H1 (cell line): ENCODE measurements around the gene GDF15. TPM values are rescaled to one million over a fixed set of nuclear protein-coding genes. Genes with fewer than 3 reads are reported as not detected.

Experiments
- CTCF ChIA-PET: fragments of 300-600 bp; sonication (Branson Sonifier 250); formaldehyde crosslinking; loops from one replicate; lab custom pipeline; 2021; ENCODE audit not compliant: partially characterized antibody; lab: Charles Lee
- POLR2A ChIA-PET: fragments of 300-600 bp; sonication (Branson Sonifier 250); formaldehyde crosslinking; loops from one replicate; lab custom pipeline; 2021; ENCODE audit warnings: inconsistent platforms; ENCODE audit not compliant: partially characterized antibody; lab: Charles Lee
- DNase-seq, 2 experiments: peaks; one replicate each; pipeline versions ENCODE4 v3.0.0 to v3.0.0-alpha.2; 2010 to 2022; ENCODE audit warnings: low spot score in 2 of 2, low read depth in 1 of 2, mixed read lengths in 1 of 2
- FAIRE-seq: peaks from 2 replicates; lab custom pipeline; 2011; peaks lifted over from hg19 to GRCh38; lab: Jason Lieb, UNC
- H2AFZ ChIP-seq: 2 replicates; pipeline ENCODE4 v1.8.1; 2012; ENCODE audit warnings: low read length, inconsistent platforms
- H2AK5ac ChIP-seq: 2 replicates; pipeline ENCODE4 v1.6.1; 2013; ENCODE audit warnings: low read depth, low read length
- H2BK120ac ChIP-seq: replicated peaks from 2 replicates; pipeline ENCODE3; 2013; ENCODE audit warnings: low read depth, low read length, inconsistent platforms
- H2BK12ac ChIP-seq: 2 replicates; pipeline ENCODE4 v1.6.1; 2013; ENCODE audit warnings: low read depth, low read length
- H2BK15ac ChIP-seq: 2 replicates; pipeline ENCODE4 v1.6.1; 2013; ENCODE audit warnings: low read length
- H2BK20ac ChIP-seq: 2 replicates; pipeline ENCODE4 v1.6.1; 2013; ENCODE audit warnings: low read length
- H2BK5ac ChIP-seq: 2 replicates; pipeline ENCODE4 v1.6.1; 2013; ENCODE audit warnings: low read depth, low read length
- H3K14ac ChIP-seq: 2 replicates; pipeline ENCODE4 v1.6.1; 2013; ENCODE audit warnings: inconsistent platforms; ENCODE audit not compliant: insufficient read length
- H3K18ac ChIP-seq: 2 replicates; pipeline ENCODE4 v1.6.1; 2013; ENCODE audit warnings: low read length; ENCODE audit errors: extremely low read depth
- H3K23ac ChIP-seq: 2 replicates; pipeline ENCODE4 v1.6.1; 2013; ENCODE audit warnings: inconsistent platforms; ENCODE audit not compliant: insufficient read length
- H3K23me2 ChIP-seq: 2 replicates; pipeline ENCODE4 v1.6.1; 2013; ENCODE audit warnings: low read depth, low read length
- H3K27ac ChIP-seq: 2 replicates; pipeline ENCODE4 v1.6.1; 2011; ENCODE audit warnings: low read depth, low read length, inconsistent platforms
- H3K27me3 ChIP-seq, 4 experiments: replicated peaks in 1 of 4; 1 replicate in 1 of 4; 2 replicates in 3 of 4; pipeline versions ENCODE4 v1.6.1 to v1.8.1; 2011 to 2013; ENCODE audit warnings: low read length in 3 of 4, mild to moderate bottlenecking in 3 of 4, inconsistent platforms in 2 of 4, mixed read lengths in 2 of 4, moderate library complexity in 1 of 4; ENCODE audit not compliant: control insufficient read depth in 3 of 4, insufficient read depth in 3 of 4; ENCODE audit errors: extremely low read depth in 1 of 4
- H3K36me3 ChIP-seq, 4 experiments: 2 replicates each; pipeline versions ENCODE4 v1.6.1 to v1.8.1; 2011 to 2013; ENCODE audit warnings: mild to moderate bottlenecking in 4 of 4, low read length in 3 of 4, moderate library complexity in 2 of 4, control low read depth in 1 of 4, inconsistent platforms in 1 of 4; ENCODE audit not compliant: insufficient read depth in 4 of 4, control insufficient read depth in 2 of 4
- H3K4ac ChIP-seq: replicated peaks from 2 replicates; pipeline ENCODE3; 2013; ENCODE audit warnings: low read length, low read depth, mixed read lengths, inconsistent platforms; ENCODE audit not compliant: insufficient read length
- H3K4me1 ChIP-seq, 4 experiments: replicated peaks in 1 of 4; 1 replicate in 1 of 4; 2 replicates in 3 of 4; pipeline versions ENCODE4 v1.6.1 to v1.8.1; 2011 to 2013; ENCODE audit warnings: low read length in 3 of 4, inconsistent platforms in 2 of 4, mixed read lengths in 1 of 4; ENCODE audit not compliant: insufficient read depth in 4 of 4, control insufficient read depth in 3 of 4
- H3K4me2 ChIP-seq, 2 experiments: 2 replicates each; pipeline versions ENCODE4 v1.6.1 to v1.8.1; 2011 to 2013; ENCODE audit warnings: low read depth in 2 of 2, low read length in 2 of 2, control low read depth in 1 of 2, inconsistent platforms in 1 of 2, mild to moderate bottlenecking in 1 of 2; ENCODE audit not compliant: insufficient read depth in 1 of 2
- H3K4me3 ChIP-seq, 4 experiments: fragments of 200-600, 300-600 bp in 1 of 4; sonication (generic), shearing (Covaris generic), sonication (Bioruptor Twin) in 1 of 4; 2 replicates each; pipeline versions ENCODE4 v1.5.1 to v1.8.1; 2011 to 2016; ENCODE audit warnings: low read length in 4 of 4, low read depth in 3 of 4, control low read depth in 2 of 4, inconsistent platforms in 2 of 4, mild to moderate bottlenecking in 2 of 4, mixed read lengths in 1 of 4, moderate library complexity in 1 of 4; ENCODE audit not compliant: insufficient read depth in 2 of 4; ENCODE audit errors: extremely low read depth in 1 of 4
- H3K56ac ChIP-seq: replicated peaks from 2 replicates; pipeline ENCODE3; 2013; ENCODE audit warnings: low read depth, mild to moderate bottlenecking, mixed read lengths, low read length, inconsistent platforms; ENCODE audit not compliant: insufficient read length
- H3K79me1 ChIP-seq: 2 replicates; pipeline ENCODE4 v1.6.1; 2013; ENCODE audit warnings: low read depth, low read length, control low read depth
- H3K79me2 ChIP-seq, 2 experiments: 2 replicates each; pipeline versions ENCODE4 v1.6.1 to v1.8.1; 2012 to 2013; ENCODE audit warnings: low read length in 2 of 2, mild to moderate bottlenecking in 2 of 2, inconsistent platforms in 1 of 2; ENCODE audit not compliant: insufficient read depth in 2 of 2, control insufficient read depth in 1 of 2
- H3K9ac ChIP-seq, 4 experiments: replicated peaks in 1 of 4; 1 replicate in 1 of 4; 2 replicates in 3 of 4; pipeline versions ENCODE4 v1.6.1 to v1.8.1; 2011 to 2013; ENCODE audit warnings: low read depth in 3 of 4, low read length in 3 of 4, control low read depth in 2 of 4, mild to moderate bottlenecking in 2 of 4, moderate library complexity in 2 of 4, inconsistent platforms in 1 of 4; ENCODE audit errors: extremely low read depth in 1 of 4
- H3K9me3 ChIP-seq, 2 experiments: 2 replicates each; pipeline versions ENCODE4 v1.6.1 to v1.8.1; 2012 to 2013; ENCODE audit warnings: mild to moderate bottlenecking in 2 of 2, moderate library complexity in 2 of 2, control low read depth in 1 of 2, inconsistent platforms in 1 of 2, low read depth in 1 of 2, low read length in 1 of 2, mixed read lengths in 1 of 2; ENCODE audit not compliant: insufficient read depth in 2 of 2
- H4K20me1 ChIP-seq, 2 experiments: replicated peaks in 1 of 2; 2 replicates each; pipeline versions ENCODE3 to v1.8.1; 2011 to 2013; ENCODE audit warnings: inconsistent platforms in 2 of 2, low read length in 2 of 2, mild to moderate bottlenecking in 1 of 2; ENCODE audit not compliant: insufficient read depth in 2 of 2, control insufficient read depth in 1 of 2
- H4K5ac ChIP-seq: 2 replicates; pipeline ENCODE4 v1.6.1; 2013; ENCODE audit warnings: low read length, low read depth, mixed read lengths, inconsistent platforms; ENCODE audit not compliant: insufficient read length
- H4K8ac ChIP-seq: 2 replicates; pipeline ENCODE4 v1.8.0; 2013; ENCODE audit warnings: mild to moderate bottlenecking, moderate library complexity, low read length, inconsistent platforms; ENCODE audit not compliant: insufficient read depth; ENCODE audit errors: extremely low read depth
- H4K91ac ChIP-seq: replicated peaks from 2 replicates; pipeline ENCODE3; 2013; ENCODE audit warnings: low read length, mixed read lengths, inconsistent platforms; ENCODE audit not compliant: insufficient read length
- ATF3 ChIP-seq: IDR thresholded peaks from 2 replicates; pipeline ENCODE4 v1.6.1; 2011; ENCODE audit warnings: low read depth, mild to moderate bottlenecking, low read length; ENCODE audit not compliant: insufficient read depth
- BCL11A ChIP-seq, 2 experiments: IDR thresholded peaks; one replicate each; pipeline ENCODE4 v1.6.1; 2011; ENCODE audit warnings: low read depth in 2 of 2, low read length in 2 of 2, mild to moderate bottlenecking in 2 of 2
- CHD2 ChIP-seq: IDR thresholded peaks from 2 replicates; pipeline ENCODE4 v1.6.1; 2012; ENCODE audit warnings: low read length, improper control_type of control experiment
- GABPA ChIP-seq: IDR thresholded peaks from 2 replicates; pipeline ENCODE4 v1.6.1; 2011; ENCODE audit warnings: mild to moderate bottlenecking, low read length, moderate library complexity, borderline replicate concordance; ENCODE audit not compliant: insufficient read depth
- JUN ChIP-seq: IDR thresholded peaks from 2 replicates; pipeline ENCODE4 v1.6.1; 2011; ENCODE audit warnings: low read depth, mild to moderate bottlenecking, improper control_type of control experiment, low read length
- KDM4A ChIP-seq: IDR thresholded peaks from one replicate; pipeline ENCODE4 v1.7.1; 2012; ENCODE audit warnings: low read depth, mild to moderate bottlenecking, moderate library complexity, low read length, inconsistent platforms; ENCODE audit not compliant: severe bottlenecking
- SP2 ChIP-seq: IDR thresholded peaks from 2 replicates; pipeline ENCODE4 v1.6.1; 2012; ENCODE audit warnings: mild to moderate bottlenecking, low read length, inconsistent platforms
- SP4 ChIP-seq: IDR thresholded peaks from 2 replicates; pipeline ENCODE4 v1.6.1; 2012; ENCODE audit warnings: low read length, inconsistent platforms
- SRF ChIP-seq: IDR thresholded peaks from 2 replicates; pipeline ENCODE4 v1.6.1; 2011; ENCODE audit warnings: mild to moderate bottlenecking, low read depth, low read length, moderate library complexity
- TAF1 ChIP-seq: IDR thresholded peaks from 2 replicates; pipeline ENCODE4 v1.6.1; 2011; ENCODE audit warnings: mild to moderate bottlenecking, low read depth, low read length
- ZNF274 ChIP-seq: IDR thresholded peaks from 2 replicates; pipeline ENCODE4 v1.7.0; 2012; ENCODE audit warnings: low read length, borderline replicate concordance; ENCODE audit errors: extremely low read depth
- WGBS, 2 experiments: shearing (Covaris generic) in 1 of 2; methylation state at CpG; one replicate each; pipeline versions ENCODE4 v1.1.6 to v1.1.7; 2013 to 2015; ENCODE audit warnings: low lambda C conversion rate in 2 of 2, mixed read lengths in 2 of 2, inconsistent platforms in 1 of 2, low coverage in 1 of 2, missing lambda C conversion rate in 1 of 2; ENCODE audit not compliant: insufficient replicate concordance in 2 of 2, insufficient coverage in 1 of 2, insufficient read length in 1 of 2; ENCODE audit errors: extremely low coverage in 1 of 2, missing lambda C conversion rate in 1 of 2; 5-methylcytosine and 5-hydroxymethylcytosine counted together
- polyA plus RNA-seq, 7 experiments: library from polyadenylated mRNA; depleted of rRNA in 3 of 7; stranded (reverse) in 5 of 7; unstranded in 2 of 7; fragments of >200 nt in 5 of 7; fragments of 200-250 nt in 2 of 7; gene quantifications; 1 replicate in 5 of 7; 2 replicates in 1 of 7; 4 replicates in 1 of 7; pipeline versions ENCODE4 v1.2.1 to v1.2.3, GENCODE V29; 2011 to 2013; ENCODE audit warnings: missing spikeins in 2 of 7, mixed read lengths in 2 of 7
- total RNA-seq: library from RNA; stranded (reverse); fragmentation: NEBNext Ultra II Directional; extraction: Animal tissue kit (Norgen Biotek cat#: 25700); gene quantifications from 2 replicates; pipeline ENCODE4 v1.2.1, GENCODE V29; 2021

Gene GDF15
- total and polyA plus RNA-seq, 2 of the 8 experiments (the other 6 are each of a cell fraction or from before 2014, with no cell fraction given) = 4.1 to 8.5 TPM

GRCh38 chr19:18432275-18433014, 46.5 kb downstream of the GDF15 start:
- DNase-seq = no peak
- peak overlapping the region; percentile 97 for H4K91ac ChIP-seq
- TF ChIP-seq ZNF274 (no peak), KDM4A (no peak), CHD2 (no peak), TAF1 (no peak), JUN (no peak), BCL11A (IDR thresholded peaks at IDR 0.05; ENCODE audit: low read depth in 2 of 2, low read length in 2 of 2) (no peak), ATF3 (no peak), SP2 (no peak), SP4 (no peak), SRF (no peak), GABPA (no peak)

More at GRCh38 chr19:18432275-18433014, 46.5 kb downstream of the GDF15 start:
- Histone ChIP-seq H3K14ac (no peak overlapping the region), H3K36me3 (peaks cover 2 to 13% (median 7%) of the 10 kb centered on the region in 4 experiments; a peak in 4 of 8 replicates), H3K79me1 (no peaks in the 10 kb centered on the region; the same call in 1 of the 2 replicates), H3K56ac (peak overlapping the region; percentile 10), H3K4me1 (peaks cover 0 to 48% (median 28%) of the 10 kb centered on the region in 4 experiments; a peak in 6 of 7 replicates), H3K18ac (peak overlapping the region; percentile 95), H4K20me1 (peaks cover 0 to 16% of the 10 kb centered on the region in 2 experiments), H2BK12ac (peak overlapping the region; percentile 63; the same call in 1 of the 2 replicates), H2BK120ac (no peak overlapping the region), H3K4me2 (peak overlapping the region; percentile 51 to 87), H3K4ac (no peak overlapping the region), H2AFZ (no peak overlapping the region; the same call in 1 of the 2 replicates), H3K9ac (peak overlapping the region in 2 of 4 experiments; percentile 45 to 59; a peak in 3 of 7 replicates), H3K23ac (no peak overlapping the region), H3K27ac (no peak overlapping the region), H3K79me2 (no peaks in the 10 kb centered on the region), H3K23me2 (peaks cover 12% of the 10 kb centered on the region; the same call in 1 of the 2 replicates), H2BK20ac (peak overlapping the region; percentile 86; the same call in 1 of the 2 replicates), H4K5ac (no peak overlapping the region), H2BK15ac (peak overlapping the region; percentile 72), H2AK5ac (peak overlapping the region; percentile 86; the same call in 1 of the 2 replicates), H4K8ac (no peak overlapping the region), H3K4me3 (peak overlapping the region; percentile 16 to 68 (median 42)), H3K9me3 (no peaks in the 10 kb centered on the region), H2BK5ac (peak overlapping the region; percentile 93; the same call in 1 of the 2 replicates), H3K27me3 (no peaks in the 10 kb centered on the region; a peak in 1 of 7 replicates)
- ChIA-PET CTCF (interaction anchor here (0.6 to 1.4 kb wide), 5 partner anchors 10 to 414 kb away, joined by 3 to 4 read pairs (median 3); partner anchors contain the start of gene SSBP4), POLR2A (interaction anchor here (0.7 to 6.7 kb wide), 9 partner anchors 8 to 151 kb away, joined by 3 to 65 read pairs (median 7); partner anchors contain the start of genes JUND and SSBP4)
- no peak for FAIRE-seq
- WGBS, 2 experiments = 78% methylated on average over 9 of the region's 13 CpGs; no CpG with 5 or more reads in 1 of the 2 experiments
